Esophagus muscularis mucosa (tissue), 4 donors: ENCODE data around the gene SPTBN4. TPM values are rescaled to one million over a fixed set of nuclear protein-coding genes. Genes with fewer than 3 reads are reported as not detected.

Source experiments
- DNase-seq: peaks from one replicate; pipeline ENCODE4 v3.0.0-alpha.2; 2017; ENCODE audit errors: extremely low spot score
- H3K27ac ChIP-seq, 4 donors: fragments of 200-600 bp; sonication (generic); replicated peaks in 1 of 4; 1 replicate in 3 of 4; 2 replicates in 1 of 4; pipeline ENCODE4 v1.5.1; 2016 to 2019; ENCODE audit warnings: mild to moderate bottlenecking in 1 of 4
- H3K27me3 ChIP-seq, 4 donors: fragments of 200-600 bp; sonication (generic); one replicate each; pipeline versions ENCODE4 v1.5.1 to v1.6.0; 2016 to 2019
- H3K36me3 ChIP-seq, 4 donors: fragments of 200-600 bp; sonication (generic); one replicate each; pipeline ENCODE4 v1.5.1; 2016 to 2019
- H3K4me1 ChIP-seq, 4 donors: fragments of 200-600 bp; sonication (generic); one replicate each; pipeline ENCODE4 v1.5.1; 2016 to 2019
- H3K4me3 ChIP-seq, 4 donors: fragments of 200-600 bp; sonication (generic); 1 replicate in 2 of 4; 2 replicates in 2 of 4; pipeline ENCODE4 v1.5.1; 2016 to 2019; ENCODE audit warnings: mild to moderate bottlenecking in 4 of 4, moderate library complexity in 1 of 4
- H3K9me3 ChIP-seq, 4 donors: fragments of 200-600 bp; sonication (generic); 1 replicate in 3 of 4; 2 replicates in 1 of 4; pipeline ENCODE4 v1.5.1; 2016 to 2019
- CTCF ChIP-seq, 3 experiments: fragments of 200-600 bp in 2 of 3; fragments of 450-650 bp in 1 of 3; sonication (generic) in 2 of 3; IDR thresholded peaks; one replicate each; pipeline ENCODE4 v1.5.1; 2017 to 2019; ENCODE audit warnings: antibody characterized with exemption in 3 of 3, mild to moderate bottlenecking in 2 of 3, moderate library complexity in 1 of 3
- EP300 ChIP-seq: sonication (generic); formaldehyde crosslinking; IDR thresholded peaks from one replicate; pipeline ENCODE4 v1.6.1; 2017; ENCODE audit warnings: antibody characterized with exemption
- POLR2A ChIP-seq: fragments of 450-650 bp; IDR thresholded peaks from one replicate; pipeline ENCODE4 v1.6.1; 2017; ENCODE audit warnings: antibody characterized with exemption, moderate library complexity, mild to moderate bottlenecking, low read depth
- POLR2AphosphoS5 ChIP-seq, 2 donors: sonication (generic); formaldehyde crosslinking; IDR thresholded peaks; one replicate each; pipeline ENCODE4 v1.6.1; 2017; ENCODE audit warnings: antibody characterized with exemption in 2 of 2
- WGBS: methylation state at CpG from one replicate; pipeline ENCODE4 v1.1.5; 2018; 5-methylcytosine and 5-hydroxymethylcytosine counted together
- intact Hi-C: fragments of 100-400 bp; cut with DNase I; formaldehyde crosslinking; loops from one replicate; pipeline ENCODE4 v1.15.1; 2023
- total RNA-seq, 4 donors: library from RNA; depleted of rRNA; stranded (reverse); fragments of >200 nt; gene quantifications; one replicate each; pipeline versions ENCODE4 v1.1.0 to v1.2.1, GENCODE V29; 2016

SPTBN4 gene
- total RNA-seq, 4 donors from 2014 or later = 2.1 to 6.4 (median 5.8) TPM

- H3K4me1 ChIP-seq = peaks cover 27 to 53% (median 50%) of the 10 kb centered on the region in 4 donors
- WGBS = 18% methylated on average over 7 of the region's 11 CpGs
- peaks cover 0 to 4% (median 0%) of the 10 kb centered on the region in 4 donors for H3K36me3 ChIP-seq
- intact Hi-C loops = loop anchor here (2.0 kb wide), 2 partner anchors 64 to 134 kb away; no protein-coding TSS in a partner anchor
- H3K27me3 ChIP-seq = no peaks in the 10 kb centered on the region
- peak overlapping the region; percentile 69 to 89 (median 80) for H3K4me3 ChIP-seq
- no peak for DNase-seq
- no peaks in the 10 kb centered on the region for H3K9me3 ChIP-seq
- no peak for TF ChIP-seq EP300
- no peak for TF ChIP-seq CTCF (IDR thresholded peaks at IDR 0.05)
- TF ChIP-seq POLR2AphosphoS5 (IDR thresholded peaks at IDR 0.05) = no peak
- TF ChIP-seq POLR2A = no peak
- peak overlapping the region; percentile 89 to 94 (median 92) for H3K27ac ChIP-seq
Observed at GRCh38 chr19:40465025-40465556, 1.7 kb upstream of the SPTBN4 start.

- peak within 1 kb of the TSS; percentile 89 to 94 (median 92) for H3K27ac ChIP-seq
- peaks cover 0 to 4% (median 0%) of the 10 kb centered on the region in 4 donors for H3K36me3 ChIP-seq
- no peaks in the 10 kb centered on the region for H3K27me3 ChIP-seq
- peak; percentile 93 to 97 for TF ChIP-seq POLR2AphosphoS5 (IDR thresholded peaks at IDR 0.05)
- no peak for TF ChIP-seq EP300
- peak; percentile 80 for TF ChIP-seq POLR2A
- peak in 1 of 3 experiments; percentile 20 for TF ChIP-seq CTCF (IDR thresholded peaks at IDR 0.05)
- H3K4me1 ChIP-seq = peaks cover 27 to 53% (median 50%) of the 10 kb centered on the region in 4 donors
- peak within 1 kb of the TSS; percentile 69 to 89 (median 80) for H3K4me3 ChIP-seq
- intact Hi-C loops = loop anchor here (2.0 kb wide), 2 partner anchors 63 to 133 kb away; no protein-coding TSS in a partner anchor
- DNase-seq = peak; percentile 100
- 0% methylated on average over 1 of the region's 54 CpGs for WGBS
- H3K9me3 ChIP-seq = no peaks in the 10 kb centered on the region
Observed at GRCh38 chr19:40465557-40466218, 1.1 kb upstream of the SPTBN4 start, which contains the start of gene BLVRB. BLVRB (minus strand) TSS chr19:40465745; CDS start chr19:40465688, 57 bp downstream.

GRCh38 chr19:40466219-40466984 is 399 bp upstream of the SPTBN4 start:
- DNase-seq = no peak
- H3K9me3 ChIP-seq = no peaks in the 10 kb centered on the region
- intact Hi-C loops = no loop called here
- peaks cover 23 to 49% (median 48%) of the 10 kb centered on the region in 4 donors for H3K4me1 ChIP-seq
- H3K4me3 ChIP-seq = peak overlapping the region; percentile 69 to 89 (median 80)
- no peaks in the 10 kb centered on the region for H3K27me3 ChIP-seq
- peak overlapping the region; percentile 68 to 92 (median 82) for H3K27ac ChIP-seq
- TF ChIP-seq CTCF (IDR thresholded peaks at IDR 0.05) (no peak), POLR2AphosphoS5 (IDR thresholded peaks at IDR 0.05) (no peak)
- H3K36me3 ChIP-seq = peaks cover 0 to 4% (median 0%) of the 10 kb centered on the region in 4 donors
- WGBS = 15% methylated on average over 38 of the region's 48 CpGs

- WGBS = 96% methylated on average over 6 of the region's 6 CpGs
- TF ChIP-seq EP300 = no peak
- TF ChIP-seq POLR2A = no peak
- TF ChIP-seq POLR2AphosphoS5 (IDR thresholded peaks at IDR 0.05) = no peak
- TF ChIP-seq CTCF (IDR thresholded peaks at IDR 0.05) = no peak
Observed at GRCh38 chr19:40469011-40469410, 2.2 kb downstream of the SPTBN4 start.

More at GRCh38 chr19:40469011-40469410, 2.2 kb downstream of the SPTBN4 start:
- peaks cover 21 to 36% (median 31%) of the 10 kb centered on the region in 4 donors for H3K4me1 ChIP-seq
- no peak for DNase-seq
- no peak overlapping the region for H3K27ac ChIP-seq
- H3K9me3 ChIP-seq = no peaks in the 10 kb centered on the region
- intact Hi-C loops = no loop called here
- H3K4me3 ChIP-seq = no peak overlapping the region
- no peaks in the 10 kb centered on the region for H3K36me3 ChIP-seq
- no peaks in the 10 kb centered on the region for H3K27me3 ChIP-seq
